IMR-90 (cell line): Measurements from ENCODE around the gene DGKZ. TPM values are rescaled to one million over a fixed set of nuclear protein-coding genes. Genes with fewer than 3 reads are reported as not detected.

ENCODE experiments used
- ATAC-seq: fragments of 200-7000 bp; cut with Tn5 transposase; 2 replicates; pipeline ENCODE4 v1.9.1; 2020; ENCODE audit warnings: low read depth, mild to moderate bottlenecking, moderate library complexity
- BruUV-seq: library from RNA; stranded (reverse); fragments of 400-500 nt; replicated peaks from 2 replicates; lab custom pipeline; 2021; lab: Mats Ljungman, UMichigan
- CTCF ChIA-PET: fragments of 300-600 bp; formaldehyde crosslinking; extraction: SDS; loops from one replicate; lab custom pipeline; 2021; ENCODE audit warnings: antibody characterized with exemption; lab: Yijun Ruan, JAX
- POLR2A ChIA-PET: fragments of 300-600 bp; sonication (Branson Sonifier 250); formaldehyde crosslinking; loops from one replicate; lab custom pipeline; 2022; ENCODE audit warnings: antibody characterized with exemption; ENCODE audit not compliant: unreplicated experiment; lab: Charles Lee
- DNase-seq: peaks from one replicate; pipeline ENCODE4 v3.0.0; 2013
- H2AFZ ChIP-seq: replicated peaks from 2 replicates; pipeline ENCODE3; 2013; ENCODE audit warnings: low read length, mild to moderate bottlenecking; ENCODE audit not compliant: poor library complexity
- H2AK5ac ChIP-seq: 2 replicates; pipeline ENCODE4 v1.6.1; 2013; ENCODE audit warnings: low read depth, low read length, inconsistent platforms
- H2AK9ac ChIP-seq: replicated peaks from 2 replicates; pipeline ENCODE3; 2013; ENCODE audit warnings: mild to moderate bottlenecking, low read depth, low read length, moderate library complexity; ENCODE audit not compliant: poor library complexity
- H2BK120ac ChIP-seq: 2 replicates; pipeline ENCODE4 v1.6.1; 2013; ENCODE audit warnings: low read depth, low read length, inconsistent platforms
- H2BK15ac ChIP-seq: 3 replicates; pipeline ENCODE4 v1.6.1; 2013; ENCODE audit warnings: low read depth, low read length, inconsistent platforms
- H2BK20ac ChIP-seq: 2 replicates; pipeline ENCODE4 v1.6.1; 2013; ENCODE audit warnings: low read depth, mild to moderate bottlenecking, inconsistent platforms, low read length, moderate library complexity
- H2BK5ac ChIP-seq: 2 replicates; pipeline ENCODE4 v1.6.1; 2013; ENCODE audit warnings: mild to moderate bottlenecking, low read depth, low read length, inconsistent platforms; ENCODE audit not compliant: poor library complexity, severe bottlenecking
- H3K14ac ChIP-seq: replicated peaks from 2 replicates; pipeline ENCODE4 v1.6.1; 2013; ENCODE audit warnings: low read depth, low read length, inconsistent platforms
- H3K18ac ChIP-seq: 2 replicates; pipeline ENCODE4 v1.6.1; 2013; ENCODE audit warnings: low read depth, low read length, control low read depth
- H3K23ac ChIP-seq: 2 replicates; pipeline ENCODE4 v1.6.1; 2013; ENCODE audit warnings: low read depth, low read length, inconsistent platforms
- H3K27ac ChIP-seq: 2 replicates; pipeline ENCODE4 v1.5.1; 2013; ENCODE audit warnings: mild to moderate bottlenecking, control low read depth, low read length; ENCODE audit not compliant: insufficient read depth
- H3K27me3 ChIP-seq: 2 replicates; pipeline ENCODE4 v1.6.1; 2013; ENCODE audit warnings: low read length; ENCODE audit not compliant: control insufficient read depth, insufficient read depth
- H3K36me3 ChIP-seq: 2 replicates; pipeline ENCODE4 v1.6.1; 2013; ENCODE audit warnings: low read length, mixed read lengths; ENCODE audit not compliant: control insufficient read depth, insufficient read depth
- H3K4ac ChIP-seq: 2 replicates; pipeline ENCODE4 v1.6.1; 2013; ENCODE audit warnings: low read depth, low read length, inconsistent platforms
- H3K4me1 ChIP-seq: 2 replicates; pipeline ENCODE4 v1.6.1; 2013; ENCODE audit warnings: low read length, mixed read lengths; ENCODE audit not compliant: control insufficient read depth, insufficient read depth
- H3K4me2 ChIP-seq: 2 replicates; pipeline ENCODE4 v1.6.1; 2013; ENCODE audit warnings: low read depth, mild to moderate bottlenecking, control low read depth, low read length, moderate library complexity
- H3K4me3 ChIP-seq: 2 replicates; pipeline ENCODE4 v1.5.1; 2013; ENCODE audit warnings: low read depth, mild to moderate bottlenecking, control low read depth, low read length, moderate library complexity; ENCODE audit not compliant: insufficient read depth
- H3K56ac ChIP-seq: 2 replicates; pipeline ENCODE4 v1.6.1; 2013; ENCODE audit warnings: low read length, inconsistent platforms; ENCODE audit not compliant: insufficient read depth; ENCODE audit errors: extremely low read depth
- H3K79me1 ChIP-seq, 2 experiments: 2 replicates each; pipeline ENCODE4 v1.6.1; 2013; ENCODE audit warnings: low read length in 2 of 2, inconsistent platforms in 1 of 2, low read depth in 1 of 2
- H3K9ac ChIP-seq: 2 replicates; pipeline ENCODE4 v1.6.1; 2013; ENCODE audit warnings: low read depth, low read length, control low read depth
- H3K9me1 ChIP-seq: 2 replicates; pipeline ENCODE4 v1.6.1; 2013; ENCODE audit warnings: low read length, inconsistent platforms; ENCODE audit not compliant: insufficient read depth
- H3K9me3 ChIP-seq: 2 replicates; pipeline ENCODE4 v1.6.1; 2013; ENCODE audit warnings: low read length; ENCODE audit not compliant: control insufficient read depth, insufficient read depth
- H4K20me1 ChIP-seq: 2 replicates; pipeline ENCODE4 v1.6.1; 2013; ENCODE audit warnings: low read length, inconsistent platforms; ENCODE audit not compliant: insufficient read depth
- H4K5ac ChIP-seq: 2 replicates; pipeline ENCODE4 v1.6.1; 2013; ENCODE audit warnings: mild to moderate bottlenecking, low read depth, low read length, control low read depth
- H4K8ac ChIP-seq, 2 experiments: 2 replicates each; pipeline ENCODE4 v1.6.1; 2013; ENCODE audit warnings: low read depth in 2 of 2, low read length in 2 of 2, control low read depth in 1 of 2, inconsistent platforms in 1 of 2
- H4K91ac ChIP-seq: 2 replicates; pipeline ENCODE4 v1.6.1; 2013; ENCODE audit warnings: low read depth, low read length, inconsistent platforms; ENCODE audit not compliant: insufficient read depth
- BHLHE40 ChIP-seq: fragments of 150-350 bp; IDR thresholded peaks from 2 replicates; pipeline ENCODE4 v1.6.1; 2016; ENCODE audit warnings: mild to moderate bottlenecking, low read depth, low read length
- CEBPB ChIP-seq: IDR thresholded peaks from 2 replicates; pipeline ENCODE4 v1.6.1; 2012; ENCODE audit warnings: low read depth, low read length, improper control_type of control experiment
- CHD1 ChIP-seq: IDR thresholded peaks from 2 replicates; pipeline ENCODE4 v1.6.1; 2012; ENCODE audit warnings: low read depth, low read length, improper control_type of control experiment
- FOS ChIP-seq: fragments of 150-350 bp; IDR thresholded peaks from 2 replicates; pipeline ENCODE4 v1.6.1; 2016; ENCODE audit warnings: low read depth, low read length
- MAFK ChIP-seq: IDR thresholded peaks from 2 replicates; pipeline ENCODE4 v1.6.1; 2012; ENCODE audit warnings: low read depth, low read length, improper control_type of control experiment
- MAZ ChIP-seq: IDR thresholded peaks from 2 replicates; pipeline ENCODE4 v1.6.1; 2012; ENCODE audit warnings: low read depth, mild to moderate bottlenecking, low read length, improper control_type of control experiment, moderate library complexity, borderline replicate concordance
- MXI1 ChIP-seq: IDR thresholded peaks from 2 replicates; pipeline ENCODE4 v1.6.1; 2012; ENCODE audit warnings: low read depth, mild to moderate bottlenecking, low read length, moderate library complexity, borderline replicate concordance
- NFE2L2 ChIP-seq: fragments of 150-350 bp; IDR thresholded peaks from 2 replicates; pipeline ENCODE4 v1.6.1; 2016; ENCODE audit warnings: low read depth, mild to moderate bottlenecking, low read length
- POLR2A ChIP-seq: IDR thresholded peaks from 2 replicates; pipeline ENCODE4 v1.6.1; 2012; ENCODE audit warnings: mild to moderate bottlenecking, low read depth, low read length
- RCOR1 ChIP-seq: IDR thresholded peaks from 2 replicates; pipeline ENCODE4 v1.6.1; 2012; ENCODE audit warnings: mild to moderate bottlenecking, low read length, improper control_type of control experiment; ENCODE audit not compliant: insufficient replicate concordance
- RFX5 ChIP-seq: IDR thresholded peaks from 2 replicates; pipeline ENCODE4 v1.8.0; 2012; ENCODE audit warnings: low read depth, mild to moderate bottlenecking, low read length, moderate library complexity
- SMC3 ChIP-seq: fragments of 150-350 bp; IDR thresholded peaks from 2 replicates; pipeline ENCODE4 v1.6.1; 2016; ENCODE audit warnings: low read depth, mild to moderate bottlenecking, antibody characterized with exemption, low read length, moderate library complexity
- WGBS, 2 experiments: methylation state at CpG; one replicate each; pipeline versions ENCODE4 v1.1.5 to v1.1.7; 2013; ENCODE audit warnings: missing lambda C conversion rate in 2 of 2; ENCODE audit not compliant: insufficient read length in 1 of 2; ENCODE audit errors: extremely low coverage in 2 of 2; 5-methylcytosine and 5-hydroxymethylcytosine counted together
- dilution Hi-C: fragments of 300-500 bp; cut with HindIII; formaldehyde crosslinking; loops from one replicate; pipeline ENCODE4 v1.14.3; 2018; ENCODE audit warnings: low sequenced_read_pairs; ENCODE audit not compliant: unreplicated experiment
- in situ Hi-C: fragments of 300-500 bp; cut with MboI; formaldehyde crosslinking; loops from 3 replicates; pipeline ENCODE4 v1.14.3; 2019; ENCODE audit warnings: low sequenced_read_pairs, inconsistent platforms, mixed read lengths
- intact Hi-C: fragments of 100-400 bp; cut with micrococcal nuclease; formaldehyde crosslinking; loops from 2 replicates; pipeline ENCODE4 v1.10.0; 2022
- polyA plus RNA-seq, 3 experiments: library from polyadenylated mRNA; depleted of rRNA; stranded (reverse); fragments of >200 nt; gene quantifications; 2 replicates each; pipeline ENCODE4 v1.2.3, GENCODE V29; 2012; ENCODE audit warnings: low replicate concordance in 1 of 3
- total RNA-seq: library from RNA; depleted of rRNA; stranded (reverse); fragments of >200 nt; gene quantifications from 2 replicates; pipeline ENCODE4 v1.2.3, GENCODE V29; 2012
- TF ChIP-seq, protein P1 (sequence below): conservative IDR thresholded peaks from 2 replicates; pipeline ENCODE4 v1.5.1; 2012; ENCODE audit warnings: mild to moderate bottlenecking, low read depth, low read length, improper control_type of control experiment
- TF ChIP-seq, protein P2 (sequence below): fragments of 150-350 bp; IDR thresholded peaks from 2 replicates; pipeline ENCODE4 v1.6.1; 2017; ENCODE audit warnings: mild to moderate bottlenecking, antibody characterized with exemption, low read length, low read depth
- TF ChIP-seq, protein P3 (sequence below): fragments of 150-350 bp; IDR thresholded peaks from 2 replicates; pipeline ENCODE4 v1.6.1; 2016; ENCODE audit warnings: low read depth, mild to moderate bottlenecking, low read length, moderate library complexity, borderline replicate concordance

Gene DGKZ
- total and polyA plus RNA-seq, 2 of the 4 experiments (the other 2 are of a cell fraction): 46.8 to 62.0 TPM

- no peak overlapping the region for H2BK20ac ChIP-seq
- CTCF ChIA-PET: interaction anchor here (2.3 kb wide), 1 partner anchor 139 kb away, joined by 12 read pairs; no protein-coding TSS in a partner anchor
- H2BK120ac ChIP-seq: no peak overlapping the region
- 12% methylated on average over 17 of the region's 49 CpGs; no CpG with 5 or more reads in 1 of the 2 experiments for WGBS, 2 experiments
- H2AK5ac ChIP-seq: no peak overlapping the region
- no peak overlapping the region for H2BK5ac ChIP-seq
- in situ Hi-C loops: no loop called here
- H3K9me3 ChIP-seq: no peaks in the 10 kb centered on the region
- no peak overlapping the region for H3K4me3 ChIP-seq
- dilution Hi-C loops: no loop called here
- peaks cover 33% of the 10 kb centered on the region for H3K27me3 ChIP-seq
- H3K14ac ChIP-seq: no peak overlapping the region
- no peak overlapping the region for H3K9ac ChIP-seq
- no peaks in the 10 kb centered on the region for H3K36me3 ChIP-seq
- no peak overlapping the region for H4K91ac ChIP-seq
- no peak overlapping the region for H4K5ac ChIP-seq
- H2AFZ ChIP-seq: no peak overlapping the region
- no peak overlapping the region for H3K4me2 ChIP-seq
- POLR2A ChIA-PET: no interaction called here
- peaks cover 5% of the 10 kb centered on the region; the same call in 1 of the 2 replicates for H3K9me1 ChIP-seq
- no peak overlapping the region for H3K27ac ChIP-seq
- DNase-seq (no peak), ATAC-seq (no peak)
- intact Hi-C loops: no loop called here
- H4K20me1 ChIP-seq: peaks cover 24% of the 10 kb centered on the region
- no peak overlapping the region for H3K23ac ChIP-seq
- H3K18ac ChIP-seq: no peak overlapping the region
- no peak overlapping the region for H4K8ac ChIP-seq
- BruUV-seq: no TSS peak
- no peak overlapping the region for H2AK9ac ChIP-seq
- no peaks in the 10 kb centered on the region for H3K79me1 ChIP-seq
- no peak overlapping the region for H3K4ac ChIP-seq
- no peak overlapping the region for H3K56ac ChIP-seq
- peaks cover 8% of the 10 kb centered on the region; the same call in 1 of the 2 replicates for H3K4me1 ChIP-seq
- H2BK15ac ChIP-seq: no peak overlapping the region
- TF ChIP-seq NFE2L2: no peak
- no peak for TF ChIP-seq BHLHE40
- no peak for TF ChIP-seq FOS
- TF ChIP-seq, protein P1, sequence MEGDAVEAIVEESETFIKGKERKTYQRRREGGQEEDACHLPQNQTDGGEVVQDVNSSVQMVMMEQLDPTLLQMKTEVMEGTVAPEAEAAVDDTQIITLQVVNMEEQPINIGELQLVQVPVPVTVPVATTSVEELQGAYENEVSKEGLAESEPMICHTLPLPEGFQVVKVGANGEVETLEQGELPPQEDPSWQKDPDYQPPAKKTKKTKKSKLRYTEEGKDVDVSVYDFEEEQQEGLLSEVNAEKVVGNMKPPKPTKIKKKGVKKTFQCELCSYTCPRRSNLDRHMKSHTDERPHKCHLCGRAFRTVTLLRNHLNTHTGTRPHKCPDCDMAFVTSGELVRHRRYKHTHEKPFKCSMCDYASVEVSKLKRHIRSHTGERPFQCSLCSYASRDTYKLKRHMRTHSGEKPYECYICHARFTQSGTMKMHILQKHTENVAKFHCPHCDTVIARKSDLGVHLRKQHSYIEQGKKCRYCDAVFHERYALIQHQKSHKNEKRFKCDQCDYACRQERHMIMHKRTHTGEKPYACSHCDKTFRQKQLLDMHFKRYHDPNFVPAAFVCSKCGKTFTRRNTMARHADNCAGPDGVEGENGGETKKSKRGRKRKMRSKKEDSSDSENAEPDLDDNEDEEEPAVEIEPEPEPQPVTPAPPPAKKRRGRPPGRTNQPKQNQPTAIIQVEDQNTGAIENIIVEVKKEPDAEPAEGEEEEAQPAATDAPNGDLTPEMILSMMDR: no peak
- no peak for TF ChIP-seq SMC3
- no peak for TF ChIP-seq MAFK
- no peak for TF ChIP-seq RCOR1
- TF ChIP-seq MAZ: no peak
- TF ChIP-seq CHD1: no peak
- TF ChIP-seq, protein P2, sequence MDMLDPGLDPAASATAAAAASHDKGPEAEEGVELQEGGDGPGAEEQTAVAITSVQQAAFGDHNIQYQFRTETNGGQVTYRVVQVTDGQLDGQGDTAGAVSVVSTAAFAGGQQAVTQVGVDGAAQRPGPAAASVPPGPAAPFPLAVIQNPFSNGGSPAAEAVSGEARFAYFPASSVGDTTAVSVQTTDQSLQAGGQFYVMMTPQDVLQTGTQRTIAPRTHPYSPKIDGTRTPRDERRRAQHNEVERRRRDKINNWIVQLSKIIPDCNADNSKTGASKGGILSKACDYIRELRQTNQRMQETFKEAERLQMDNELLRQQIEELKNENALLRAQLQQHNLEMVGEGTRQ: no peak
- TF ChIP-seq CEBPB: no peak
- TF ChIP-seq, protein P3, sequence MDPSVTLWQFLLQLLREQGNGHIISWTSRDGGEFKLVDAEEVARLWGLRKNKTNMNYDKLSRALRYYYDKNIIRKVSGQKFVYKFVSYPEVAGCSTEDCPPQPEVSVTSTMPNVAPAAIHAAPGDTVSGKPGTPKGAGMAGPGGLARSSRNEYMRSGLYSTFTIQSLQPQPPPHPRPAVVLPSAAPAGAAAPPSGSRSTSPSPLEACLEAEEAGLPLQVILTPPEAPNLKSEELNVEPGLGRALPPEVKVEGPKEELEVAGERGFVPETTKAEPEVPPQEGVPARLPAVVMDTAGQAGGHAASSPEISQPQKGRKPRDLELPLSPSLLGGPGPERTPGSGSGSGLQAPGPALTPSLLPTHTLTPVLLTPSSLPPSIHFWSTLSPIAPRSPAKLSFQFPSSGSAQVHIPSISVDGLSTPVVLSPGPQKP: no peak
- no peak for TF ChIP-seq MXI1
- no peak for TF ChIP-seq RFX5
- no peak for TF ChIP-seq POLR2A
Observed at GRCh38 chr11:46390331-46391171, 43.3 kb downstream of the DGKZ start.
